HEK293 (cell line): ENCODE measurements around the gene ARHGAP45.

ENCODE experiments used
- CTCF ChIA-PET: fragments of 350-600 bp; formaldehyde crosslinking; extraction: SDS; loops from one replicate; lab custom pipeline; 2021; ENCODE audit warnings: antibody characterized with exemption; lab: Yijun Ruan, JAX
- POLR2A ChIA-PET: fragments of 300-600 bp; formaldehyde crosslinking; extraction: SDS; loops from one replicate; lab custom pipeline; 2020; ENCODE audit warnings: antibody characterized with exemption, inconsistent platforms; lab: Yijun Ruan, JAX
- H3K27ac ChIP-seq: fragments of 200-500 bp; sonication (Bioruptor generic); 2 replicates; pipeline ENCODE4 v1.5.1; 2014; ENCODE audit warnings: low read depth, low read length, control low read depth, inconsistent platforms; ENCODE audit errors: extremely low read depth
- H3K36me3 ChIP-seq, 2 experiments: fragments of 200-500 bp in 1 of 2; sonication (Bioruptor generic) in 1 of 2; 1 replicate in 1 of 2; 2 replicates in 1 of 2; pipeline ENCODE4 v1.5.1; 2014 to 2017; ENCODE audit warnings: inconsistent platforms in 2 of 2, low read length in 2 of 2; ENCODE audit not compliant: control insufficient read depth in 2 of 2, insufficient read depth in 1 of 2
- H3K4me1 ChIP-seq: fragments of 200-500 bp; sonication (Bioruptor generic); 2 replicates; pipeline ENCODE4 v1.5.1; 2014; ENCODE audit warnings: mild to moderate bottlenecking, low read length, inconsistent platforms; ENCODE audit not compliant: control insufficient read depth, insufficient read depth
- H3K4me3 ChIP-seq: 2 replicates; pipeline ENCODE4 v1.5.1; 2011; ENCODE audit warnings: low read depth, mild to moderate bottlenecking, control low read depth, low read length, moderate library complexity
- H3K9me3 ChIP-seq: fragments of 200-500 bp; sonication (Bioruptor generic); 2 replicates; pipeline ENCODE4 v1.5.1; 2014; ENCODE audit warnings: low read depth, low read length, inconsistent platforms; ENCODE audit not compliant: control insufficient read depth, insufficient read depth
- FEZF1 ChIP-seq: fragments of 450-650 bp; formaldehyde crosslinking; IDR thresholded peaks from 2 replicates; pipeline ENCODE4 v1.5.1; 2016; ENCODE audit warnings: missing biosample characterization, missing genetic modification characterization
- GFI1B ChIP-seq: fragments of 450-650 bp; formaldehyde crosslinking; IDR thresholded peaks from 2 replicates; pipeline ENCODE4 v1.5.1; 2016; ENCODE audit warnings: missing biosample characterization, missing genetic modification characterization
- GLIS2 ChIP-seq: fragments of 450-650 bp; formaldehyde crosslinking; IDR thresholded peaks from 2 replicates; pipeline ENCODE4 v1.5.1; 2016; ENCODE audit warnings: missing biosample characterization, missing genetic modification characterization
- HOXC10 ChIP-seq: sonication (generic); formaldehyde crosslinking; IDR thresholded peaks from 2 replicates; pipeline ENCODE4 v1.8.1; 2023; ENCODE audit warnings: mild to moderate bottlenecking, missing genetic modification reagents
- HOXD13 ChIP-seq: sonication (generic); formaldehyde crosslinking; IDR thresholded peaks from 2 replicates; pipeline ENCODE4 v1.8.0; 2022; ENCODE audit warnings: missing genetic modification reagents, borderline replicate concordance
- SCRT1 ChIP-seq: fragments of 450-650 bp; formaldehyde crosslinking; IDR thresholded peaks from 2 replicates; pipeline ENCODE4 v1.5.1; 2016; ENCODE audit warnings: missing biosample characterization, missing genetic modification characterization, borderline replicate concordance
- SCRT2 ChIP-seq: fragments of 450-650 bp; formaldehyde crosslinking; IDR thresholded peaks from 2 replicates; pipeline ENCODE4 v1.5.1; 2016; ENCODE audit warnings: missing biosample characterization, missing genetic modification characterization
- YY1 ChIP-seq: fragments of 450-650 bp; formaldehyde crosslinking; IDR thresholded peaks from 2 replicates; pipeline ENCODE4 v1.5.1; 2018; ENCODE audit warnings: missing biosample characterization, missing genetic modification characterization
- ZBTB17 ChIP-seq: fragments of 450-650 bp; formaldehyde crosslinking; IDR thresholded peaks from 2 replicates; pipeline ENCODE4 v1.5.1; 2016; ENCODE audit warnings: missing biosample characterization, missing genetic modification characterization
- ZBTB48 ChIP-seq: fragments of 450-650 bp; formaldehyde crosslinking; IDR thresholded peaks from 2 replicates; pipeline ENCODE4 v1.5.1; 2016; ENCODE audit warnings: missing biosample characterization, missing genetic modification characterization
- ZBTB8A ChIP-seq: fragments of 450-650 bp; formaldehyde crosslinking; IDR thresholded peaks from 2 replicates; pipeline ENCODE4 v1.5.1; 2016; ENCODE audit warnings: missing biosample characterization, missing genetic modification characterization
- ZFHX2 ChIP-seq: fragments of 450-650 bp; formaldehyde crosslinking; conservative IDR thresholded peaks from 2 replicates; pipeline ENCODE4 v1.5.1; 2016; ENCODE audit warnings: missing biosample characterization, missing genetic modification characterization
- ZNF2 ChIP-seq: fragments of 450-650 bp; formaldehyde crosslinking; IDR thresholded peaks from 2 replicates; pipeline ENCODE4 v1.5.1; 2016; ENCODE audit warnings: missing biosample characterization, missing genetic modification characterization
- ZNF223 ChIP-seq: fragments of 450-650 bp; formaldehyde crosslinking; IDR thresholded peaks from 2 replicates; pipeline ENCODE4 v1.5.1; 2016; ENCODE audit warnings: missing biosample characterization, missing genetic modification characterization
- ZNF239 ChIP-seq: fragments of 450-650 bp; formaldehyde crosslinking; IDR thresholded peaks from 2 replicates; pipeline ENCODE4 v1.5.1; 2016; ENCODE audit warnings: missing biosample characterization, missing genetic modification characterization
- ZNF335 ChIP-seq: fragments of 450-650 bp; formaldehyde crosslinking; conservative IDR thresholded peaks from 2 replicates; pipeline ENCODE4 v1.5.1; 2016; ENCODE audit warnings: missing biosample characterization, missing genetic modification characterization
- ZNF341 ChIP-seq: fragments of 450-650 bp; formaldehyde crosslinking; IDR thresholded peaks from 2 replicates; pipeline ENCODE4; 2016; ENCODE audit warnings: low read depth, missing biosample characterization, missing genetic modification characterization
- ZNF350 ChIP-seq: fragments of 450-650 bp; formaldehyde crosslinking; IDR thresholded peaks from 2 replicates; pipeline ENCODE4 v1.5.0; 2017; ENCODE audit warnings: missing biosample characterization, mild to moderate bottlenecking, missing genetic modification characterization
- ZNF354C ChIP-seq: fragments of 450-650 bp; formaldehyde crosslinking; IDR thresholded peaks from 2 replicates; pipeline ENCODE4 v1.5.1; 2016; ENCODE audit warnings: missing biosample characterization, missing genetic modification characterization, low read depth, borderline replicate concordance
- ZNF366 ChIP-seq: fragments of 450-650 bp; formaldehyde crosslinking; conservative IDR thresholded peaks from 2 replicates; pipeline ENCODE4 v1.5.1; 2016; ENCODE audit warnings: missing biosample characterization, missing genetic modification characterization
- ZNF423 ChIP-seq: fragments of 450-650 bp; formaldehyde crosslinking; IDR thresholded peaks from 2 replicates; pipeline ENCODE4 v1.5.1; 2016; ENCODE audit warnings: missing biosample characterization, missing genetic modification characterization
- ZNF473 ChIP-seq: fragments of 450-650 bp; formaldehyde crosslinking; IDR thresholded peaks from 2 replicates; pipeline ENCODE4 v1.5.1; 2017; ENCODE audit warnings: missing biosample characterization, missing genetic modification characterization
- ZNF549 ChIP-seq: fragments of 450-650 bp; IDR thresholded peaks from 2 replicates; pipeline ENCODE4 v1.5.1; 2018; ENCODE audit warnings: missing biosample characterization, missing genetic modification characterization, mild to moderate bottlenecking, inconsistent platforms, moderate library complexity
- ZNF600 ChIP-seq: fragments of 450-650 bp; formaldehyde crosslinking; IDR thresholded peaks from 2 replicates; pipeline ENCODE4 v1.5.1; 2016; ENCODE audit warnings: missing biosample characterization, missing genetic modification characterization
- ZNF664 ChIP-seq: fragments of 450-650 bp; formaldehyde crosslinking; IDR thresholded peaks from 2 replicates; pipeline ENCODE4 v1.5.1; 2016; ENCODE audit warnings: missing biosample characterization, missing genetic modification characterization
- ZNF776 ChIP-seq: fragments of 450-650 bp; formaldehyde crosslinking; IDR thresholded peaks from 2 replicates; pipeline ENCODE4 v1.5.0; 2017; ENCODE audit warnings: missing biosample characterization, missing genetic modification characterization, borderline replicate concordance
- ZNF830 ChIP-seq: fragments of 450-650 bp; IDR thresholded peaks from 2 replicates; pipeline ENCODE4 v1.5.0; 2018; ENCODE audit warnings: missing biosample characterization, missing genetic modification characterization, low read depth, mild to moderate bottlenecking, moderate library complexity
- ZXDB ChIP-seq: fragments of 450-650 bp; formaldehyde crosslinking; IDR thresholded peaks from 2 replicates; pipeline ENCODE4 v1.5.1; 2016; ENCODE audit warnings: missing biosample characterization, missing genetic modification characterization
- TF ChIP-seq, protein P1 (sequence below): fragments of 450-650 bp; formaldehyde crosslinking; IDR thresholded peaks from 2 replicates; pipeline ENCODE4 v1.5.1; 2017; ENCODE audit warnings: missing biosample characterization, mild to moderate bottlenecking, missing genetic modification characterization, moderate library complexity
- TF ChIP-seq, protein P2 (sequence below): fragments of 450-650 bp; formaldehyde crosslinking; IDR thresholded peaks from 2 replicates; pipeline ENCODE4 v1.5.1; 2017; ENCODE audit warnings: missing biosample characterization, missing genetic modification characterization
- TF ChIP-seq, protein P3 (sequence below): fragments of 450-650 bp; formaldehyde crosslinking; conservative IDR thresholded peaks from 2 replicates; pipeline ENCODE4 v1.5.1; 2016; ENCODE audit warnings: low read depth, missing biosample characterization, missing genetic modification characterization

The ARHGAP45 gene

DNA sequence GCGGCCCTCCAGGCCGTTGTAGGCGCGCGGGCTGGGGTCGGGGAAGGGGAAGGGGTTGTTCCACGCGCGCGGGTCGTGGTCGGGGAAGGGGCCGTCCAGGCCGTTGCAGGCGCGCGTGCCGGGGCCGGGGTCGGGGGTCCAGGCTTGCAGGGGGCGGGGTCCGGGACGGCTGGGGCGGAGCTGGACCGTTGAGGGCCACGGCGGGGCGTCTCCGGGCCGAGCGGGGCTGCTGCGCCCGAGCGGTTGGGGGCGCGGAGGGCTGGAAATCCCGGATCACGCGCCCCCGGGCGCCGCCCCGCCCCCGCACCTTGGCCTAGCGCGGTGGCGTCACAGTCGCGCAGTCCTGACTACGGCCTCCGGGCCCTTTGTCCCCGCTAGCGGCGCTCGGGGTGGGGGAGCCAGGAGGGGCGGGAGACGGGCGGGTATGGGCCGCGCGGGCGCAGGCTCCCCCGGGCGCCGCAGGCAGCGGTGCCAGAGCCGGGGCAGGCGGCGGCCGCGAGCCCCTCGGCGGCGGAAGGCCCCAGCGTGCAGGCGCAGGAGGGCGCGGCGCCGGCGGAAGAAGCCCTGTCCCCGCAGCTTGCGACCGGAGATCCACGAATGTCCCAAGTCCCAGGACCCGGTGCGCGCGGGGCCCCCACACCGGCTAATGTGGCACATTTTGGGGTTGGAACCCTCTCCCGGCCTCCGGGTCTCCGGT, 37.5 kb downstream of the ARHGAP45 start (continued):
- TF ChIP-seq, protein P1, sequence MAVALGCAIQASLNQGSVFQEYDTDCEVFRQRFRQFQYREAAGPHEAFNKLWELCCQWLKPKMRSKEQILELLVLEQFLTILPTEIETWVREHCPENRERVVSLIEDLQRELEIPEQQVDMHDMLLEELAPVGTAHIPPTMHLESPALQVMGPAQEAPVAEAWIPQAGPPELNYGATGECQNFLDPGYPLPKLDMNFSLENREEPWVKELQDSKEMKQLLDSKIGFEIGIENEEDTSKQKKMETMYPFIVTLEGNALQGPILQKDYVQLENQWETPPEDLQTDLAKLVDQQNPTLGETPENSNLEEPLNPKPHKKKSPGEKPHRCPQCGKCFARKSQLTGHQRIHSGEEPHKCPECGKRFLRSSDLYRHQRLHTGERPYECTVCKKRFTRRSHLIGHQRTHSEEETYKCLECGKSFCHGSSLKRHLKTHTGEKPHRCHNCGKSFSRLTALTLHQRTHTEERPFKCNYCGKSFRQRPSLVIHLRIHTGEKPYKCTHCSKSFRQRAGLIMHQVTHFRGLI (tag by site-specific recombination): peak; percentile 16; the same call in 1 of the 2 replicates
- TF ChIP-seq ZNF366 (no peak), ZNF423 (no peak), HOXD13 (CRISPR knock-in tag) (no peak), ZNF830 (tag by site-specific recombination) (no peak), ZBTB17 (tag by site-specific recombination) (no peak), ZXDB (tag by site-specific recombination) (0 out of 2 replicates have a peak, but pooled peaks have one; percentile 27), ZBTB8A (tag by site-specific recombination) (peak; percentile 95), FEZF1 (no peak), SCRT2 (tag by site-specific recombination) (no peak), ZNF549 (tag by site-specific recombination) (no peak), SCRT1 (tag by site-specific recombination) (no peak), ZFHX2 (no peak; the same call in 1 of the 2 replicates), ZNF664 (tag by site-specific recombination) (no peak), ZNF354C (tag by site-specific recombination) (no peak), ZNF341 (tag by site-specific recombination) (no peak), GLIS2 (tag by site-specific recombination) (no peak), HOXC10 (CRISPR knock-in tag) (no peak), ZNF223 (tag by site-specific recombination) (no peak), ZNF473 (tag by site-specific recombination) (no peak), ZNF776 (no peak), ZNF239 (no peak), GFI1B (no peak)
- TF ChIP-seq, protein P2, sequence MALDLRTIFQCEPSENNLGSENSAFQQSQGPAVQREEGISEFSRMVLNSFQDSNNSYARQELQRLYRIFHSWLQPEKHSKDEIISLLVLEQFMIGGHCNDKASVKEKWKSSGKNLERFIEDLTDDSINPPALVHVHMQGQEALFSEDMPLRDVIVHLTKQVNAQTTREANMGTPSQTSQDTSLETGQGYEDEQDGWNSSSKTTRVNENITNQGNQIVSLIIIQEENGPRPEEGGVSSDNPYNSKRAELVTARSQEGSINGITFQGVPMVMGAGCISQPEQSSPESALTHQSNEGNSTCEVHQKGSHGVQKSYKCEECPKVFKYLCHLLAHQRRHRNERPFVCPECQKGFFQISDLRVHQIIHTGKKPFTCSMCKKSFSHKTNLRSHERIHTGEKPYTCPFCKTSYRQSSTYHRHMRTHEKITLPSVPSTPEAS (tag by site-specific recombination): no peak
- TF ChIP-seq, all 188 proteins: peak for 10

DNA sequence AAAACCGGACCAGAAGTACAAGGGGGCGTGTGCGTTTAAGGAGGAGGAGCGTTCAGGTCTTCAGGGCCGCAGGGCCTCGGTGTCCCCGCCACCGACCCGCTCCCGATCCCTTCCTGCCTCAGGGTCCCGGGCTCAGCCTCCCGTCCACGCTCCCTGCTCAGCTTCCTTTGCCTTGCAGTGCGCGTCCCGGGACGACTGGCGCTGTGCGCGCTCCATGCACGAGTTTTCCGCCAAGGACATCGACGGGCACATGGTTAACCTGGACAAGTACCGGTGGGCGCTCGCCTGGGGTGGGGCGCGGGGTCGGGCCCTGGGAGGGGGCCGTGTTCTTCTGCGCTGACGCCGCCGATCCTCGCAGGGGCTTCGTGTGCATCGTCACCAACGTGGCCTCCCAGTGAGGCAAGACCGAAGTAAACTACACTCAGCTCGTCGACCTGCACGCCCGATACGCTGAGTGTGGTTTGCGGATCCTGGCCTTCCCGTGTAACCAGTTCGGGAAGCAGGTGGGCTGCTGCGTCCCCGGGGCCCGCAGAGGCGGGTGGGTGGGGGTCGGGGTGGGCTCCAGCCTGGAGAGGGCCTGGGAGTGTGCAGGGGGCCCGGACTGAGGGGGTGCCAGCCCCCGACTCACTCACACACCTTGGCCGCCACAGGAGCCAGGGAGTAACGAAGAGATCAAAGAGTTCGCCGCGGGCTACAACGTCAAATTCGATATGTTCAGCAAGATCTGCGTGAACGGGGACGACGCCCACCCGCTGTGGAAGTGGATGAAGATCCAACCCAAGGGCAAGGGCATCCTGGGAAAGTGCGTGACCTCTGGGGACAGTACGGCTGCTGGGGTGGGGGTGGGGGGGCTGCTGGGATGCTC, 38.3 kb downstream of the ARHGAP45 start:
- no peaks in the 10 kb centered on the region for H3K9me3 ChIP-seq
- H3K36me3 ChIP-seq: peaks cover 0 to 43% of the 10 kb centered on the region in 2 experiments; a peak in 1 of 3 replicates
- H3K4me3 ChIP-seq: peak overlapping the region; percentile 65
- H3K4me1 ChIP-seq: no peaks in the 10 kb centered on the region; the same call in 1 of the 2 replicates
- H3K27ac ChIP-seq: peak overlapping the region; percentile 92
- ChIA-PET CTCF (interaction anchor here (0.6 to 3.2 kb wide), 3 partner anchors 8 to 135 kb away, joined by 3 to 13 read pairs (median 3); no protein-coding TSS in a partner anchor), POLR2A (interaction anchor here (0.6 to 2.3 kb wide), 6 partner anchors 11 to 127 kb away, joined by 3 to 11 read pairs (median 6); no protein-coding TSS in a partner anchor)
- no peak for TF ChIP-seq ZNF350 (tag by site-specific recombination)
- TF ChIP-seq ZBTB48 (tag by site-specific recombination): peak; percentile 82
- peak; percentile 27; the same call in 1 of the 2 replicates for TF ChIP-seq ZNF600 (tag by site-specific recombination)
- no peak for TF ChIP-seq YY1 (tag by site-specific recombination)
- TF ChIP-seq, protein P3, sequence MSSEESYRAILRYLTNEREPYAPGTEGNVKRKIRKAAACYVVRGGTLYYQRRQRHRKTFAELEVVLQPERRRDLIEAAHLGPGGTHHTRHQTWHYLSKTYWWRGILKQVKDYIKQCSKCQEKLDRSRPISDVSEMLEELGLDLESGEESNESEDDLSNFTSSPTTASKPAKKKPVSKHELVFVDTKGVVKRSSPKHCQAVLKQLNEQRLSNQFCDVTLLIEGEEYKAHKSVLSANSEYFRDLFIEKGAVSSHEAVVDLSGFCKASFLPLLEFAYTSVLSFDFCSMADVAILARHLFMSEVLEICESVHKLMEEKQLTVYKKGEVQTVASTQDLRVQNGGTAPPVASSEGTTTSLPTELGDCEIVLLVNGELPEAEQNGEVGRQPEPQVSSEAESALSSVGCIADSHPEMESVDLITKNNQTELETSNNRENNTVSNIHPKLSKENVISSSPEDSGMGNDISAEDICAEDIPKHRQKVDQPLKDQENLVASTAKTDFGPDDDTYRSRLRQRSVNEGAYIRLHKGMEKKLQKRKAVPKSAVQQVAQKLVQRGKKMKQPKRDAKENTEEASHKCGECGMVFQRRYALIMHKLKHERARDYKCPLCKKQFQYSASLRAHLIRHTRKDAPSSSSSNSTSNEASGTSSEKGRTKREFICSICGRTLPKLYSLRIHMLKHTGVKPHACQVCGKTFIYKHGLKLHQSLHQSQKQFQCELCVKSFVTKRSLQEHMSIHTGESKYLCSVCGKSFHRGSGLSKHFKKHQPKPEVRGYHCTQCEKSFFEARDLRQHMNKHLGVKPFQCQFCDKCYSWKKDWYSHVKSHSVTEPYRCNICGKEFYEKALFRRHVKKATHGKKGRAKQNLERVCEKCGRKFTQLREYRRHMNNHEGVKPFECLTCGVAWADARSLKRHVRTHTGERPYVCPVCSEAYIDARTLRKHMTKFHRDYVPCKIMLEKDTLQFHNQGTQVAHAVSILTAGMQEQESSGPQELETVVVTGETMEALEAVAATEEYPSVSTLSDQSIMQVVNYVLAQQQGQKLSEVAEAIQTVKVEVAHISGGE (tag by site-specific recombination): 0 out of 2 replicates have a peak, but pooled peaks have one; percentile 28
- peak; percentile 13; the same call in 1 of the 2 replicates for TF ChIP-seq ZNF335
- peak; percentile 64; the same call in 1 of the 2 replicates for TF ChIP-seq ZNF2
